AG10803 (cell line): ENCODE data around the gene SYNM.
"Not testable (repeated sequence)": the region's sequence is repeated elsewhere in the genome, so short reads cannot be mapped to it uniquely, and the experiment has no call there.

Experiments
- DNase-seq: peaks from one replicate; pipeline ENCODE4 v3.0.0; 2010; ENCODE audit warnings: low read depth
- H3K4me3 ChIP-seq: 2 replicates; pipeline ENCODE4 v1.5.1; 2011; ENCODE audit warnings: mild to moderate bottlenecking, low read length, control low read depth
- CTCF ChIP-seq: conservative IDR thresholded peaks from 2 replicates; pipeline ENCODE4 v1.5.1; 2011; ENCODE audit warnings: mild to moderate bottlenecking, low read length, control low read depth, inconsistent platforms

The SYNM gene

GRCh38 chr15:99104788-99105513 is at the start of gene SYNM:
Gene SYNM (plus strand): TSS chr15:99105080. CDS start chr15:99105200, 120 bp downstream.
- peak; percentile 68 for DNase-seq
- peak within 1 kb of the TSS; percentile 55 for H3K4me3 ChIP-seq
- peak; percentile 31 for TF ChIP-seq CTCF

- DNase-seq, result no peak
- TF ChIP-seq CTCF, result no peak
- H3K4me3 ChIP-seq, result no peak overlapping the region
Observed at GRCh38 chr15:99055555-99056134, 49.2 kb upstream of the SYNM start.

- H3K4me3 ChIP-seq, result no peak overlapping the region
- TF ChIP-seq CTCF, result no peak
- no peak for DNase-seq
Observed at GRCh38 chr15:99057020-99057419, 47.9 kb upstream of the SYNM start.

GRCh38 chr15:99057697-99058420 is 47.0 kb upstream of the SYNM start:
- TF ChIP-seq CTCF, result no peak
- no peak overlapping the region for H3K4me3 ChIP-seq
- no peak for DNase-seq

- peak overlapping the region; percentile 64 for H3K4me3 ChIP-seq
- no peak for TF ChIP-seq CTCF
- DNase-seq, result no peak
Observed at GRCh38 chr15:99058421-99058870, 46.4 kb upstream of the SYNM start.

- DNase-seq, result peak; percentile 87
- TF ChIP-seq CTCF, result peak; percentile 36
- peak overlapping the region; percentile 64 for H3K4me3 ChIP-seq
Observed at GRCh38 chr15:99059010-99059981, 45.6 kb upstream of the SYNM start.

GRCh38 chr15:99060186-99060585 is 44.7 kb upstream of the SYNM start:
- H3K4me3 ChIP-seq, result not testable (repeated sequence)

More at GRCh38 chr15:99060186-99060585, 44.7 kb upstream of the SYNM start:
- DNase-seq, result not testable (repeated sequence)
